ENCODE data around the gene SCYL2.
"Not testable (repeated sequence)": the region's sequence is repeated elsewhere in the genome, so short reads cannot be mapped to it uniquely, and the experiment has no call there.

Gene SCYL2, protein sequence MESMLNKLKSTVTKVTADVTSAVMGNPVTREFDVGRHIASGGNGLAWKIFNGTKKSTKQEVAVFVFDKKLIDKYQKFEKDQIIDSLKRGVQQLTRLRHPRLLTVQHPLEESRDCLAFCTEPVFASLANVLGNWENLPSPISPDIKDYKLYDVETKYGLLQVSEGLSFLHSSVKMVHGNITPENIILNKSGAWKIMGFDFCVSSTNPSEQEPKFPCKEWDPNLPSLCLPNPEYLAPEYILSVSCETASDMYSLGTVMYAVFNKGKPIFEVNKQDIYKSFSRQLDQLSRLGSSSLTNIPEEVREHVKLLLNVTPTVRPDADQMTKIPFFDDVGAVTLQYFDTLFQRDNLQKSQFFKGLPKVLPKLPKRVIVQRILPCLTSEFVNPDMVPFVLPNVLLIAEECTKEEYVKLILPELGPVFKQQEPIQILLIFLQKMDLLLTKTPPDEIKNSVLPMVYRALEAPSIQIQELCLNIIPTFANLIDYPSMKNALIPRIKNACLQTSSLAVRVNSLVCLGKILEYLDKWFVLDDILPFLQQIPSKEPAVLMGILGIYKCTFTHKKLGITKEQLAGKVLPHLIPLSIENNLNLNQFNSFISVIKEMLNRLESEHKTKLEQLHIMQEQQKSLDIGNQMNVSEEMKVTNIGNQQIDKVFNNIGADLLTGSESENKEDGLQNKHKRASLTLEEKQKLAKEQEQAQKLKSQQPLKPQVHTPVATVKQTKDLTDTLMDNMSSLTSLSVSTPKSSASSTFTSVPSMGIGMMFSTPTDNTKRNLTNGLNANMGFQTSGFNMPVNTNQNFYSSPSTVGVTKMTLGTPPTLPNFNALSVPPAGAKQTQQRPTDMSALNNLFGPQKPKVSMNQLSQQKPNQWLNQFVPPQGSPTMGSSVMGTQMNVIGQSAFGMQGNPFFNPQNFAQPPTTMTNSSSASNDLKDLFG

GRCh38 chr12:100266835-100267602, at the start of gene SCYL2, which contains the start of gene DEPDC4:
TSS of gene SCYL2 (plus strand) at chr12:100267177. CDS start at chr12:100282971, 15,794 bp downstream.
TSS of gene DEPDC4 (minus strand) at chr12:100267079. CDS start at chr12:100267076, 3 bp downstream.
- DNase-seq = peak; percentile 95

DNA sequence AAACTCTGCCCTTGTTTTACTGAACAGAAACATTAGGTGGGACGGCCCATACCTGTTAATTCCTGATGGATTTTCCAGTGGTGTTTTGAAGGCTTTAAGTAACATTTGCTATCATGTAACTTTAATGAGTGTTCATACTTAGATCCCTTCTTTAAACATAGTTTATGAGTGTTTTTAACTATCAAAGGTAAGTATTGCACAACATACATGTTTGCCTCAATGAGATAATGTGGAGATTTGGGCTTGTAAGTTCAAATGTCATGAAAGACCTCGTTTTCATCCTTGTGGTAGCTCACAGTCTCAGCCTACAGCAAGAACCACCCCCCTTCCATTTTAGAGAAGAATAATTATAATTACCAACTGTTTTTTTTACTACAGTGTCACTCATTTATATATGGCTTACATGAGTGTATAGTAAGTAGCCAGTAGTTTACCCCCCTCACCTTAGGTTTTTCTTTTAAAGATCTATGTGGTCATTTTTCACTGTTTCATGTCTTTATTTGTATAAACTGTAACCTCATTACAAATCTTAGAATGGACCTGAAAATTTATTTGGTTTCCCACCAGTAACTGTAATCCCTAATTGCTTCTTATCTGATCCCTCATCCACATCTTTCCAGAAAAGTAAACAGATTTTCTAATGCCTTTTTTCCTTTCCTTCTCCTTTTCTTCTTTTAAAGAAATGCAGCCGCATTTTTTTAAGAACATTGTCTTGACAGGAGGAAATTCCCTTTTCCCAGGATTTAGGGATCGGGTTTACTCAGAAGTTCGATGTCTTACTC, 47.5 kb upstream of the SCYL2 start:
- no peak for DNase-seq

GRCh38 chr12:100221523-100221922, 45.5 kb upstream of the SCYL2 start:
- DNase-seq = no peak

- DNase-seq = not testable (repeated sequence)
Observed at GRCh38 chr12:100222173-100222572, 44.8 kb upstream of the SCYL2 start.

DNA sequence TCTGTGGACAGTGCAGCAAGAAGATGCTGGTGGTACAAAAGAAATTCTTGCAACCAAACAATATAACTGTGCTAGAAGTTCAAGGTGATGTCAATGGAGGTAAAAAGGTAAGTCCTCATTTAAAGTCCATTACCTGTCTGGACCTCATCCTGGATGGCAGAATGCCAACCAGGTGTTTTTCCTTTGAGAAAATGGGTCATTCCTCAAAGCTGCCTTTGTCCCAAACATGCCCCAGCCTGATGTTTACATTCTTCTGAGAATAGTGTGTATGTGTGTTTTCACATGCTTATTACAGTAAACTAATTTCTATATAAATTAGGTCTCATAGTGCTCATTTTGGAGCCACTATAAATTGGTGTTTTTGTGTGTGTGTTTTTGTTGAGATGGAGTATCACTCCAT, 41.5 kb upstream of the SCYL2 start:
- DNase-seq = no peak

DNA sequence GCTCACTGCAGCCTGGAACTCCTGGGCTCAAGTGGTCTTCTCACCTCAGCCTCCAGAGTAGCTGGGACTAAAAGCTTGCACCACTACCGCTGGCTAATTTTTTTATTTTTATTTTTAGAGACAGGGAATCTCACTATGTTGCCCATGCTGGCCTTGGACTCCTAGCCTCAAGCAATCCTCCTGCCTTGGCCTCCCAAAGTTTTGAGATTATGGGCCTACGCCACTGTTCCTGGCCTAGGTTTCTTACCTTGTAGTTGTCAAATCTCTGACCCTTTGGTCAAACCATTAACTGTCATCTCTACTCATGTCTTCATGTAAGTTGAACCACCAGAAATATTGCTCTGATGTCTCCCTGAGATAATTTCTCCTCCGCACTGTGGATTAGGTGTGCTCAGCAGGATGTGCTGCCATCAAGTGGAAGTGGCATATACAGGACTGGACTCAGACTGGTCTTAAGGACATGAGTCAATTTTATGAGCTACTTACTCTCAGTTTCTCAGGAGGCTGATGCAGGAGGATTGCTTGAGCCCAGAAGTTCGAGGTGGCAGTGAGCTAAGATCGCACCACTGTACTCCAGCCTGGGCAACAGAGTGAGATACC, 37.8 kb upstream of the SCYL2 start:
- peak; percentile 59 for DNase-seq

GRCh38 chr12:100229876-100230275, 37.1 kb upstream of the SCYL2 start:
- DNase-seq = no peak

DNA sequence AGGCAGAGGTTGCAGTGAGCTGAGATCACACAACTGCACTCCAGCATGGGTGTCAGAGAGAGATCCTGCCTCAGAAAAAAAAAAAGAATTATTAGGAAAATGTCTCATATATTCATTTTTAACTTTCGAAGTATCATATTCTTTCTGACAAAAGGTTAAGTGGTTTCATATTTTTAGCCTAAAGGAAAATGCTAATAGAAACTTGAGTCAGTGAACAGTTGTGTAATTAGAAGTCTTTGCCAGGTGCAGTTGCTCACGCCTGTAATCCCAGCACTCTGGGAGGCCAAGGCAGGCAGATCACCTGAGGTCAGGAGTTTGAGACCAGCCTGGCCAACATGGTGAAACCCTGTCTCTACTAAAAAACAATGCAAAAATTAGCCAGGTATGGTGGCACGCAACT, 35.1 kb upstream of the SCYL2 start:
- DNase-seq = not testable (repeated sequence)

- no peak for DNase-seq
Observed at GRCh38 chr12:100234166-100234565, 32.8 kb upstream of the SCYL2 start.

- peak; percentile 68 for DNase-seq
Observed at GRCh38 chr12:100234591-100235304, 32.2 kb upstream of the SCYL2 start.

- no peak for DNase-seq
Observed at GRCh38 chr12:100238801-100239200, 28.2 kb upstream of the SCYL2 start.

GRCh38 chr12:100239589-100239988, 27.4 kb upstream of the SCYL2 start:
- no peak for DNase-seq

GRCh38 chr12:100243137-100243536, 23.8 kb upstream of the SCYL2 start:
- DNase-seq = no peak

DNA sequence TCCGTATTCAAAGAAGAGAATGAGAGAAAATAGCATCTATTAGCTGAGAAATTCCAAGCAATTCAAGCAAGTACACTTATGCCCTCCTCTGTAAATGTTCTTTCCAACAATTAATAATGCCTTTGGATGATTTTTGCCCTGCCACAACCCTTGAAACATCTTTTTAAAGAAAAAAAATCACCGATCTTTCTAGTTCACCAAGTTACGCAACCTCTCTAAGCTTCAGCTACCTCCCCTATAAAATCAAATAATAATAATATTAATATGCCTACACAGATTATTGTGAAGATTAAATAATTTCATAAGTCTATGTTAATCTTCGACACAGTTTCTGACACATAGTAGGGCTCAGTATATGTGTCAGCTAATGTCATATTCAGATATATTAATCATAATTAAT, 19.2 kb upstream of the SCYL2 start:
- no peak for DNase-seq

DNA sequence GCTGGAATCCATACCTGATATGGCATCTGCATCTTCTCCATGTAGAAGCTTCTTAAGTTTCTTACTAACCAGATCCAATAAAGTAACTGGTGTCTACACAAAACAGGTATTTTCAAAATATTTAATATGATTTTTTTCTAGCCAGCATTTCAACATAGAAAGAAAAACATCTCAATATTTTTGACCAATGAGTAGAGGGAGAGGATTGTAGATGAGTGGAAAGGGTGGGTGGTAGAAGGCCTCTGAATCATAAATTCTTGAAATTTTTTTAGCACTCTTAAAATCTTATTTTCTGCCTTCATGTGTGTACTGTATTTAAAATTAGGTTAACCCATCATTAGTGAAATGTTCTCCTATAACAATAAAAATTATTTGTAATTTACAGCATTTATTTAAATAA, 18.1 kb upstream of the SCYL2 start:
- no peak for DNase-seq

GRCh38 chr12:100249941-100250340, 17.0 kb upstream of the SCYL2 start:
- DNase-seq = no peak

GRCh38 chr12:100251917-100252316, 15.1 kb upstream of the SCYL2 start:
- no peak for DNase-seq

GRCh38 chr12:100253437-100253836, 13.5 kb upstream of the SCYL2 start:
- no peak for DNase-seq

DNA sequence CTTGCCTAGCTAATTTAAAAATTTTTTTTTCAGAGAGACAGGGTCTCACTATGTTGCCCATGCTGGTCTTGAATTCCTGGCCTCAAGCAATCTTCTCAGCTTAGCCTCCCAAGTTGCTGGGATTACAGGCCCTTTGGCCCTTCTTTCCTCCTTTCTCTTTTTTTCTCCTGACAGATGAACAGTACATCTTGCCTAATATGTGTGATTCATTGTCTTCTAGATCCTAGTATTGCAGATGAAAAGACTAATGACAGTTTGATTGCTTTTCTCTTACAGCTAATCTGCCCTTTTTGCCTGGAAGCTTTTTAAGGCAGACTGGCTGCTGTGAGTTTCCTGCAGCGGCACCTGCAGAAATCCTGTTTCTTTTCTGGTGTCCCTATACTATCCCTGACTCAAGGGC, 12.1 kb upstream of the SCYL2 start:
- DNase-seq = no peak

DNA sequence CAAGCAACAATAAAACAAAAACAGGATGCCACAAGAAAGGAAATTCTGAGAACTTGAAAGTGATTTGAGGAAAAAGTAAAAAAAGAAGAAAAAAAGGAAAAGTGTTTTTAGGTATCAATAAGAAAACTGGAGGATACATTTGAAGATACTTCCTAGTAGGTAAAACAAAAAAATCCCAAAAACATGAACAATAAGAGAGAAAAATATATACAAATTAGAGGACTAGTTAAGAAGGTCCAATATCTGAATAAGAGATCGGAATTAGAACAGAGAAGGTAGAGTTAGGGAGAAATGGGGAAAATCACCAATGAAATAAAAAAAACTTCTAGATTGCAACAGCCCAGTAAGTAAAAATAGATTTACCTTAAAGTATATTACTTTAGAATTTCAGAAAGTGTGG, 8.8 kb upstream of the SCYL2 start:
- DNase-seq = no peak

DNA sequence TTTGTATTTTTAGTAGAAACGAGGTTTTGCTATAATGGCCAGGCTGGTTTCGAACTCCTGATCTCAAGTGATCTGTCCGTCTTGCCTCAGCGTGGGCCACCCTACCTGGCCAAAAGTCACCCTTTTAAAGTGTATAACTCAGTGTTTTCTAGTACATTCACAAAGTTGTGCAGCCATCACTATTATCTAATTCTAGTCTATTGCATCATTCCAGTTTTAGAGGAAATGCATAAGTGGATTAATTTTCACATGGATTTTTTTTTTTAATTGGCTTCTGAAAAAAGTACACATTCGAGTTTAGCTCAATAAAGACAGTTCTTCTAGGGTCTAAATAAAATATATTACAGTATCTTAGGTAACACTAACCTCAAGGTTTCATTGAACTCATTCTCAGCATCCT, 3.8 kb upstream of the SCYL2 start:
- no peak for DNase-seq

All from hematopoietic multipotent progenitor cell treated with erythropoietin and hydrocortisone succinate and interleukin-3 and kit ligand, for 8 days (in vitro differentiated cells).